NCI-H1417 (cell line): Measurements from ENCODE around the gene MIX23.
A peak's percentile ranks its signal among the peaks of the same experiment; 100 is the strongest.

Experiments
- DNase-seq, 3 experiments: peaks; one replicate each; lab custom pipeline; 2025; lab: John Stamatoyannopoulos, UW

Gene MIX23

GRCh38 chr3:122351612-122352011 lies 31.4 kb downstream of the MIX23 start:
- DNase-seq = peak in 1 of 3 experiments; percentile 29

GRCh38 chr3:122350814-122351418 lies 32.1 kb downstream of the MIX23 start:
- no peak for DNase-seq

- DNase-seq = no peak
Measured at GRCh38 chr3:122349171-122349570, 33.9 kb downstream of the MIX23 start.

- no peak for DNase-seq
Measured at GRCh38 chr3:122343654-122344053, 39.4 kb downstream of the MIX23 start.

- DNase-seq = no peak
Measured at GRCh38 chr3:122342803-122343202, 40.2 kb downstream of the MIX23 start.

- no peak for DNase-seq
Measured at GRCh38 chr3:122332551-122332950, 50.5 kb downstream of the MIX23 start.

- no peak for DNase-seq
Measured at GRCh38 chr3:122331886-122332285, 51.1 kb downstream of the MIX23 start.

- DNase-seq = no peak
Measured at GRCh38 chr3:122325769-122326168, 57.3 kb downstream of the MIX23 start.

- DNase-seq = no peak
Measured at GRCh38 chr3:122324871-122325323, 58.1 kb downstream of the MIX23 start, which contains the start of gene CSTA. Gene CSTA, plus strand, starts transcription at chr3:122325248. Its CDS starts 45 bp downstream, at chr3:122325293.

- no peak for DNase-seq
Measured at GRCh38 chr3:122322095-122323075, 60.6 kb downstream of the MIX23 start.

- no peak for DNase-seq
Measured at GRCh38 chr3:122318620-122319019, 64.4 kb downstream of the MIX23 start.

- DNase-seq = no peak
Measured at GRCh38 chr3:122316368-122316767, 66.7 kb downstream of the MIX23 start.

GRCh38 chr3:122315619-122316018 lies 67.4 kb downstream of the MIX23 start:
- no peak for DNase-seq

- DNase-seq = no peak
Measured at GRCh38 chr3:122314228-122314876, 68.7 kb downstream of the MIX23 start.

GRCh38 chr3:122313281-122313680 lies 69.8 kb downstream of the MIX23 start:
- no peak for DNase-seq

GRCh38 chr3:122312826-122313225 lies 70.2 kb downstream of the MIX23 start:
- DNase-seq = no peak

- DNase-seq = peak in 2 of 3 experiments; percentile 5 to 32
Measured at GRCh38 chr3:122310361-122310760, 72.7 kb downstream of the MIX23 start.
